Left colon (tissue), 2 donors: ENCODE data around the gene SLC40A1. TPM values are rescaled to one million over a fixed set of nuclear protein-coding genes. Genes with fewer than 3 reads are reported as not detected.

Source experiments
- ATAC-seq: fragments of 200-7000 bp; cut with Tn5 transposase; one replicate; pipeline ENCODE4 v1.9.1; 2020; ENCODE audit warnings: mild to moderate bottlenecking, moderate library complexity
- DNase-seq, 2 donors: peaks; one replicate each; pipeline ENCODE4 v3.0.0-alpha.2; 2020
- intact Hi-C, 2 donors: fragments of 100-400 bp; cut with DNase I in 1 of 2; cut with micrococcal nuclease in 1 of 2; formaldehyde crosslinking; loops; one replicate each; pipeline versions ENCODE4 v1.11.2 to v1.14.0; 2022; cut with DNase I, micrococcal nuclease
- total RNA-seq, 2 donors: library from RNA; stranded (reverse); fragmentation: NEBNext Ultra II Directional; extraction: Animal tissue kit (Norgen Biotek cat#: 25700); gene quantifications; one replicate each; pipeline ENCODE4 v1.2.1, GENCODE V29; 2021
- donor health status: DM: no; HTN: no; CAD: no.
- donor health status: DM: yes; HTN: yes; CAD: no.

SLC40A1 gene
- total RNA-seq, 2 donors from 2014 or later, result 135 to 245 TPM

DNA sequence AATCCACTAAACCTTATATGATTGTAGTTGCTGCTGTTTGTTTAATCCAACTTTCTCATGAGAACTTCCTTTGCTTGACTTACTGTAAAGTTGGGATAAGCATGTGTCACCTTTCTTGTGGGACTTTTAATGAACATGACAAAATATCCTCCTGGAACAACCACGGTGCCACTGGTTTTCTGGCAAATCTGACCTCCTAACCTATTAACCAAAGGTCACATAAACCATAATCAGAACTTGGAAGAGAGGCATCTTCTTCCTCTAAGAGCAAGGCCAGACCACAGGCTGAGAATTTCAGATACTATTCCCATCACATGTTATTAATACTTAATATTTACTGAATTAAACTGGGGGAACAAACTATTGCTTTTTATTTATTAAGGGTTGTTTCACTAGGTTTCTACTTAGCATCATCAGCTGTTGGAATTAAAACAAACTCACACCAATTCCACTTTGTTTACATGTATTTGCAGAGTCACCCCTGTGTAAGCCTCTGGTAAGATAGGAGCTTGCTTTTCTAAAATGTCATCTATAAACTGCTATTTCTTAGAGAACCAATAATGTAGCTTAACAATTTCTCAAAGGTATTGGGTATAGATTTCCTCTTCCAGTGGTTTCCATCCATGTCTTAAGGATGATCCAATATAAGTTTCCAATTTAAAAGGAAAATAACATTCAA is 2.2 kb downstream of the SLC40A1 start:
- intact Hi-C loops, result loop anchor here in 1 of 2 donors (10.0 kb wide), 1 partner anchor 114 kb away; no protein-coding TSS in a partner anchor
- DNase-seq, result no peak
- no peak for ATAC-seq

DNA sequence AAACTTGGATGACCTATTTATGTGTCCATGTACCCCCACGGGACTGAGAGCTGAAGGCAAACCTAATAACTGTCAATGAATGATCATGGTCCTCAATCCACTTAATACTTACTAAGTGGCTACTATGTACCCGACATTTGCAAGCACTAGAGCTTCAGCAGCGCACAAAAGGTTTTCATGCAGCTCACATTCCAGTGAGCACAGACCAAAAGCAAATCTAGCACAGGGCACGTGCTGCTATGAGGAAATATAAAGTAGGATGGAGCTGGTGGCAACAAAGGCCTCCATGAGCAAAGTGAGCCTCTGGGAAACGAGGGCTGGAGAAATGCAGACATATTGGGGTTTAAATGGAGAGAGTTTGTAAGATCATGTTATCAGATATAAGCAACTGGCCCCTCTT is 3.5 kb downstream of the SLC40A1 start:
- ATAC-seq (no peak), DNase-seq (no peak)
- intact Hi-C loops, result loop anchor here in 1 of 2 donors (10.0 kb wide), 1 partner anchor 112 kb away; no protein-coding TSS in a partner anchor

DNA sequence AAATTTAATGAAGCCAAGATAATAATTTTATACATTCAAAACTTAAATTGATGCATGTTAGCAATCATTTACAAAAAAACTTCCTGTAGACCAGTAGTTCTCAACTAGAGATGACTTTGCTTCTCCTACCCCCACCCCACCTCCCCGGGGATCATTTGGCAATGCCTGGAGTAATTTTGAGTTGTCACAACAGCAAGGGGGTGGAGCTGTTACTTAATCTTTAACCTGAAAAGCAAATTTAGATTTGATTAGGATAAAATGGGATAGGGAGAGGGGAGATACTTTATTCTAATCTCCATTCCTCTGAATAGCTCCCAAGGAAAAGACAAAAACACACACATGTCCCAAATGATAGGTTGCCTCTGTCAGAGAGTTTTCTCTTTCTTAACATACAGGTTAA is 4.2 kb downstream of the SLC40A1 start:
- no peak for ATAC-seq
- intact Hi-C loops, result loop anchor here in 1 of 2 donors (10.0 kb wide), 1 partner anchor 112 kb away; no protein-coding TSS in a partner anchor
- no peak for DNase-seq

DNA sequence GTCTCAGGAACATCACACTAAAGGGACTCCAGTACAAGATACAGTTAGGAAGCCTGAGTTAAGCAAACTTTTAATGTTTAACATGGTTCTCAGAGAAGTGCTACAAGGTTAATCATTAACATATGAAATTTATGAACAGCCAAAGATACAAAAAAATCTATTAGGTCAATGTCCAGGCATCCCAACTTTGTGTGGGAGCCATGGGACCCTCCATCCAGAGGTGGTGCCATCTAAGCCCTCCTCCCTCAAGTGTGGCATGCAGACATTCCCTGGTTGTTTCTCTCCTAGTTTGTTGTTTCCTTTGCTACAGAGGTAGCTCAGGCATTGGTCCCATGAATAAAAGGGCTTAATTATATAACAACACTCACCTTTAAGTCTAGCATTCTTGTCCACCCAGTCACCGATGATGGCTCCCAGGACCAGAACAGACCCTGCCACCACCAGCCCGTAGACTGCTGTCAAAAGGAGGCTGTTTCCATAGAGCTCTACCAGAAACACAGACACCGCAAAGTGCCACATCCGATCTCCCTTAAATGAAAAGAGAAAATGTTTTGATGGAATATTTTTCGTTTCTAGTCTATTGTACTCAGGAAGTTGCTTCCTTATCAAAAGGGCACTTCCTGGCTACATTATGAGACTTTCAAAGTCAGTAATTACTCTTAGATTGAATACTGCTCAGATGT is 5.7 kb downstream of the SLC40A1 start:
- intact Hi-C loops, result loop anchor here in 1 of 2 donors (10.0 kb wide), 1 partner anchor 110 kb away; no protein-coding TSS in a partner anchor
- DNase-seq (no peak), ATAC-seq (peak; percentile 88)

DNA sequence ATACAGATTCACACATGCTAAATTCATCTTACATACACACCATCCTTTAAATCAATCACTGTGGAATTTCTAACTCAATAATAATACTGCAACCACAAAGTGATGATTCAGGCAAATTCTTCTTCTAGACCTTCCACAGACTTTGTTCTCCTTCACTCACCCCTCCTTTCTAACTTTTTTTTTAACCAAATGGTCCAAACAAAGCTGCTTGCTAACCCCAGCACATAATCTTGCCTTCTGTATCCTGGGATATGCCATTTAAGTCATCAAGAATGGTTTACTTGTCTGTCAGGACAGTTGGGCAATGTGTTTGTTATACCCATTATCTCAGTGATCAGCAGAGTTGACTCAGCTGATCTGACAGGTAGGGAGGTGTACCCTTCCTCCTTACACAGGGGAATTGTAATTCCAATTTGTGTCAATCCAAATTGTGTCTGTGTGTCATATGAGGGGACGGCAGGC is 10.0 kb downstream of the SLC40A1 start:
- intact Hi-C loops, result loop anchor here in 1 of 2 donors (10.0 kb wide), 1 partner anchor 106 kb away; no protein-coding TSS in a partner anchor
- ATAC-seq (no peak), DNase-seq (no peak)

DNA sequence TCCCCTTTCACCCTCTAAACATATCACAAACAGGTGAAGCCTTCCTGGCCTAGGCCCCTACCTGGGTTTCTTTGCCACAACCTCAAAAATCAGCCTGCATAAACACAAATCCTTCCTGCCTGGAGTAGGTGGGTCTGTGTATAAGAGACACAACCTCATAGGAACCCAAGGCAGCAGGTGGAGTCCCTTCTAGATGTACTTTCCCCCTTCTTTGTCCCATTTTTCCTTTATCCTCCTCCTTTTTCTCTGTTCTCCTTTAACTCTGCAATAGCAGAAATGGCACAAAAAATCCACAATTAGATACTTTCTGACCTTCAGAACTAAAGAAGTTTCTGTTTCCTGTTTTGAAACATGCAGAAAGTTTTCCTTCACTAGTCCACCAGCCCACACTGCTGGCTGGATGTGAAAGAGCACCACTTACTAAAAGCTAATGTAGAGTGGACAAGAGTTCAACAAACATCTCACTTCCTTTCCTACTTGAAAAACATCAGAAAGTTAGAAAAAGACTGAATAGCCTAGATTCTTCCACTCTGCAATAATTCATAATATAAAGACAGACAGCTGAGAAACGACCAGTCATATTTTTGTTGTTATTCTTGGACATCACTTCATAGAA is 11.2 kb downstream of the SLC40A1 start:
- no peak for DNase-seq
- ATAC-seq, result no peak
- intact Hi-C loops, result loop anchor here in 1 of 2 donors (10.0 kb wide), 1 partner anchor 105 kb away; no protein-coding TSS in a partner anchor

DNA sequence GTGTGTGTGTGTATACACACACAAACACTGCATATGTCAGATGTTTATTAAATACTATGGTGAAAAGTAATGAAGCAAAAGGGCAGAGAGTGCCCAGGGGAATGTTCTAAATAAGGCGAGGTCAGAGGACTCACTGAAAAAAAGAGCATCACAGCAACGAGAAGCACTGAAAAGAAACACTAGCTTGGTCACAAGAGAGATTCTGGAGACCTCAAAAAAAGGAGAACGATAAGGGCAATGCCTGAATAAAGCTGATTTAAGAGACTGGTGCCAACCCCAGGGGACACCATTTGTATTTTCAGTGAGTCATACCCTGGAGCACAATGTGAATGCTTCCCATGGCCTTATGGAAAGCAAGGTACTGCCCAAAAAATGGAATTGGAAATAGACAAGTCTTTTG is 14.5 kb downstream of the SLC40A1 start:
- DNase-seq (no peak), ATAC-seq (no peak)
- intact Hi-C loops, result loop anchor here in 1 of 2 donors (10.0 kb wide), 1 partner anchor 101 kb away; no protein-coding TSS in a partner anchor

DNA sequence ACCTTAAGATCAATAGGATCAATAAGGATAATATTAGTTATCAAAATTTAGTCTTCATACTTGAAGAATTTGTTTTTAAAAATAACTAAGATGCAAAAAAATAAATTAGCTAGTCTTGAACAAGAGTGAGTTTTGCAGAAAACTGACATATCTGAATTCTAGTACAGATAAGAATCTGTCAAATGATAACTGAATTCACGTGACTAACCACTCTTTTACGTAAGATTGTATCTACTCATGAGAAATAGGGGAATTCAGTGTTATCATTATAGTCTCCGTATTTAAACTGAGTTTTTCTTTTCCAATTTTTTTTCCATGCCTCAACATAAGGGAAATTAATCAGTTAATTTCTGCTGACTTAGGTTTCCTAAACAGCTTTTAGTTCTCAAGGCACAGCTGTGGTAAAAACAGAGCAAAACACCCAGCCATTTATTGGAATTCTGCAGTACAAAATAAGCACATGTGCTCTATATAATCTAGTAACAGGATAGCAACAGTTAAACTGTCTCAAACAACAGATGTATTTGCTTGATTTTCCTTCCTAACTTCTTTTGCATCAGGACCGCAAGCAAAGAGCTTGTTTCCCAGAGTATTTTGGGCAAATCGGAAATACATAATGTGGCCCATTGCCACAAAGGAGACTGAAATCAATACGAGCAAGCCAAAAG is 19.1 kb downstream of the SLC40A1 start:
- DNase-seq, result no peak
- ATAC-seq, result no peak
- intact Hi-C loops, result loop anchor here in 1 of 2 donors (10.0 kb wide), 1 partner anchor 97 kb away; no protein-coding TSS in a partner anchor

DNA sequence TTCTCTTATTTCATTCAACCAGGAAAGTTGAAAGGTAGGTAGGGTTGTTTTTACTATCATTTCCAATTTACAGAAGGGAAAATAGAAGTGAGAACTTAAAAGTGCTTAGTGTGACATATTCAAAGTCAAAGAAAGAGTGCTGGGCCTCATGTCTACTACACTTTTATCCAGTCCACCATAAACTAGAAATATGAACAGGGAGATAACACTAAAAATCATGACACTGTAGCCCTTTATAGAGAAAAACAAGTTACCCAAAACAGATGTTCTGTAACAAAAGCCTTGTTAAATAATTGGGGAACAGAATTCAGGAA is 20.4 kb downstream of the SLC40A1 start:
- DNase-seq (no peak), ATAC-seq (no peak)
- intact Hi-C loops, result loop anchor here in 1 of 2 donors (10.0 kb wide), 1 partner anchor 95 kb away; no protein-coding TSS in a partner anchor

DNA sequence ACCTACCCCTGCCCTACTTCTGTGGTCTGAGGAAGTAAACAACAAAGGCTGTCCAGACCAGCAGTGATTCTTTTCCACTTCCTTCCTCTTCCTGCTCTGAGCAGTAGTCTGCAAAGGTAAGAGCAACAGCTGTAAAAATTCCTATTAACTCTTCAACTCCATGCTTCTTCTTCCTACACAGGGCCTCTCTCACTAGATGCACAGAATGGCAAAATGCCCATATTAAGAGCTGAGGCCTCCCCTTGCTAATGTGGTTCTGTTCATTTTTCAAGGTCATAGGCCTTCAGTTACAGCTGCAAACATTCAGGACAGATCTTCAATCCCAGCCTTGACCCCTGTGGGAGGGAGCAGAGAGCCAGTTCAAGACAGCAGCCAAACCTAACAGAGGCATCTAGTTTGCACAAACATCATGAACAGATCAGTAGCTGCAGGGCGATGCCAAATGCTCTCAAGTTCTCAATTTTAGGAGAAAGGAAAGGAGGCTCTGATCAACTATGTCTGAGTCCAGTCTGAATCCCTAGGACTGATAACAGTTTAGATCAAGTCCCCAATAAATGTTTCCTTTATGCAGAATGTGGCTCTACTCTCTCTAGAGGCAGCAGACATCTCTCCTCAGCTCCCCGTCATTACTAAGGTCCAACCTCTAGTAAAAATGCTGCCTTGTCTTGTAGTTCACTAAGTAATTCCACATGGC is 20.9 kb downstream of the SLC40A1 start:
- DNase-seq (no peak), ATAC-seq (peak; percentile 64)
- intact Hi-C loops, result loop anchor here in 1 of 2 donors (10.0 kb wide), 1 partner anchor 95 kb away; no protein-coding TSS in a partner anchor

DNA sequence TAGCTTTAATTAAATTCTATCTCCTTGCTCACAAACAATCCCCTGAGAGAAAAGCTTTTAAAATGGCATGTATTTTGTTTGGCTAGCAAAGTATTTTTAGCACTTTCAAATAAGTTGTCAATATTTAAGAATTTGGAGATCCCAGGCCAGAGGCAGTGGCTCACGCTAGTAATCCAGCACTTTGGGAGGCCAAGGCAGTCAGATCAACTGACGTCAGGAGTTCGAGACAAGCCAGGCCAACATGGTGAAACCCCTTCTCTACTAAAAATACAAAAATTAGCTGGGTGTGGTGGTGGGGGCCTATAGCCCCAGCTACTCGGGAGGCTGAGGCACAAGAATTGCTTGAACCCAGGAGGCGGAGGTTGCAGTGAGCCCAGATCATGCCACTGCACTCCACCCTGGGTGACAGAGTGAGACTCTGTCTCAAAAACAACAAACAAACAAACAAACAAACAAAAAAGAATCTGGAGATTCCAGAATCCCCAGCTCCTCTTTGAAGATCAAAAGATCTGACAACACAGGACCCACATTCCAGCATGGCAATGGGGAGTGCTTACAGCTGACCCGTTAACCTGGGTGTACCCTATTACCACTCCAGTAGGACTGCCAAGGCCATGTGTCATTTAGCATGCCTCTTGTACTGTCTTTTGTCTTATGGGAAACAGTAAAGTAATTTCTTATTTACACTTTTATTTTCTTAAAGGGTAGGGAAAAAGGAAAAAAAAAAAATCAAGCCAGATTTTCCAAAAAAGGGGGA is 21.9 kb downstream of the SLC40A1 start:
- intact Hi-C loops, result no loop called here
- no peak for DNase-seq
- ATAC-seq, result no peak

DNA sequence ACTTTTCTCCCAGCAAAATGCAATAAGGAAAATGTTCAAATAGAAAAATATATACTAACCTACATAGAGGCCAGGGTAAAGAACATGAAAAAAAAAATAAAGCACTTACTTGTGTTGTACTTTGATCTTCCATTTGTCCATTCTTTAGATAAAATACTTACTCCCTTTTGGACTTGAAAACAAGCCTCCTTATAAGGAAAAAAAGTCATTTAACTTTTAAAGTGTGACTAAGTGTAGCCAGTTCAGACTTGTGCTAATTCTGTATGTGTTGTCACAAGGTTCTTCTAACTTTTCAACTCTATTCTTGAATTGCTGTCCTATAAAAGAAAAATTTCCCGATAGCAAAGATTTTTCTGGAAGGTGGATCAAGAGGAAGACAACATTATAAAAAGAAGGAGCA is 23.2 kb downstream of the SLC40A1 start:
- DNase-seq, result no peak
- peak; percentile 59 for ATAC-seq
- intact Hi-C loops, result no loop called here

DNA sequence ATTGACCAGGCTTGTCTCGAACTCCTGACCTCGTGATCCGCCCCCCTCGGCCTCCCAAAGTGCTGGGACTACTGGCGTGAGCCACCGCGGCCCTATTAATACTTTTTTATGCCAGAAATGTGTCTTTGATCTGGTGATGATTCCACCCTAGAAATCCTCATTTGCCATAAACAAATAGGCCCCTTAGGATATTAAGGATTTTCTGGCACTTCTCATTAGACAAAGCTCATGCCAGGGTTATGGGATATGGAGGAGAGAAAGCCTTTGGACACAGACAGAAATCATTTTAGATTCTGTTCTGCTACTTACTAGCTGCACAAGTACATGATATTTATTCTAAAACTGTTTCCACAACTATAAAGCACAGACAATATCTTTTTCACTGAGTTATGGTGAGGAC is 24.1 kb downstream of the SLC40A1 start:
- ATAC-seq (no peak), DNase-seq (no peak)
- intact Hi-C loops, result no loop called here

DNA sequence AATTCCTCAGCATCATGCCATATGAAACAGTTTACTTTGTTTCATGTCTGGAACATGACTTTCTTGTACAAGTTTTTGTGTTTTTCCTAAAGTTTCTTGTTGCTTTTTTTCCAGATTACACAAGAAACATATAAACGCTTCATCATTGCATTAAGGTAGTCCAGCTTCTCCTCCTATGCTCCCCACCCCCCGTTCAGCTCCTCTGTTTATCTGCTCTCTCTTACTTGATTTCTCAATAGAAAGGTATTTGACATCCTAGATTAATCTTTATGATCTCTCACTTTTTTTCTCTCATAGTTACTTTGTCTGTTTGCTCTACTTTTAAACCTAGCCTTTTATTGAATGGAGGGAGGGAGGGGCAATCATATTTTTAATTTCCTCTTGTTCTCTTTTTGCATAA is 25.4 kb downstream of the SLC40A1 start:
- peak; percentile 30 for ATAC-seq
- DNase-seq, result no peak
- intact Hi-C loops, result no loop called here

DNA sequence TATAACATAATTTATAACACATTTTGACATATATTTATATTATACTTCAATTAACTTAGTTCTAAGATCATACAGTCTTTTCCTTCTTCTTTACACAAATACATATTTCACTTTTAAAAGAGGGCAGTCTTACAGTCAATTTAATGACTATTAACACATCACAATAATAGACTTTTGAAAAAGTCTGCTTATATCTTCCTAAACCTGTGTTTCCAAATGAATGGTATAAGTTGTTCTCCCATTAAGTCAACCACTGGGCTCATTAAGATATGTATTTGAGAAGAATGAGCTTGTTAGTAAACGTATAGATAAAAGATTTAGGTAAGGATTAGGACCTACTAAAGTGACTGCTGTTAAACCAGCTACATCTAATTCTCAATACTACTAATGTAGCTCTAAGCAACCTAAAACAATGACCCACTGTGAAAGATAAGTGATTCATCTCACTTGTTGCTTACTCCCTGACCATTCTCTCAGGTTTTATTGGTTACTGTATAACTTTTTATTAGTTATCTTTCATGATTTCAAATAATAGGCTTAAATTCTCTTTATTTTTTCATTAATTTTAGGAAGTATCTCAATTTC is 27.0 kb downstream of the SLC40A1 start:
- DNase-seq (no peak), ATAC-seq (no peak)
- intact Hi-C loops, result no loop called here

DNA sequence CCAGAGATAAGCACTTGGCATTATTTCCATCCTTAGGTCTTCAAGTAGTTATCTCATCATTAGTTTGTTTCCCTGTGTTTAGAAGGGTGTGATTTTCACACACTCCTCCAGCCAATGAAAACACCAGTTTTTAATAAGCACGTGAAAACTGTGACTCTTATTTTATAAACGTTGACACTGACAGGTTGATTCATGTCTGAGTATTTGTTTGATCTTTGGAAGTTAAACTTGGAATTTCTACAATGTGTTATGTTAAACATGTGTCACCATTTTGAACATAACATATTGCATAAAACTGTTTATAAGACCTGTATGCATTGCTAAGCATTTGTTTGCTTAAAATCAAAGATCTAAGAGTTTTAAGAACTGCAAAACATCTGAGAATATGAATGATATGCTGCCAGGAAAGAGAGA is 27.6 kb downstream of the SLC40A1 start:
- ATAC-seq (no peak), DNase-seq (no peak)
- intact Hi-C loops, result no loop called here

DNA sequence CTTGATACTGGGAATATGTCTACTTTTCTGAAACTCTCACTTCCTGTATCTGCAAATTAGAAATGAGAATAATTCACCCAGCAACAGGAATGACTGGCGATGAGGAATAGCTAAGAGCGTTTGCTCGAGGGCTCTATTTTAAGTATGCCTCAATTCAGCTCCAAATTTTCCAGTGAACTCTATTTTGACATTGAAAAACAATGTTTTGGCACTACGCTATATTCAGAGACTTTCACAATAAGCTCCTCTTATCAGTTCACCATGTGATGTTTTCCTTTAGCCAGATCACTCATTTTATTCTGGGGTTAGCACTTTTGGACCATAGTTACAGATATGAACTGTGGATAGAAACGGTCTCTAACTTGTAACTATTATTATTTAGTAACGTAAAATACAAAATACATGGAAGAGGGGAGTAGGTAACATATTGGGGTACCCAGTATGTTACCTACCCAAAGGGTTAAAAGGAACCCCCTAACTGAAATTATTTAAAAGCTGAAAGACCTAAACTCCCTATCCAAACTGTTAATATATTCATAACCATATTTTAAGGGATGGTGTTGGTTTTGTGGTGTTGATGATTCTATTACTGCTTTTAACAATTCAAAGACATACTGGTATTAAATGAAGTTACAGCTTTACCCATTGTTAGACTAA is 28.1 kb downstream of the SLC40A1 start:
- intact Hi-C loops, result no loop called here
- DNase-seq (no peak), ATAC-seq (no peak)
